Measurements from ENCODE around the gene IFT81.
"Not testable (repeated sequence)": the region's sequence is repeated elsewhere in the genome, so short reads cannot be mapped to it uniquely, and the experiment has no call there.

Gene IFT81

DNA sequence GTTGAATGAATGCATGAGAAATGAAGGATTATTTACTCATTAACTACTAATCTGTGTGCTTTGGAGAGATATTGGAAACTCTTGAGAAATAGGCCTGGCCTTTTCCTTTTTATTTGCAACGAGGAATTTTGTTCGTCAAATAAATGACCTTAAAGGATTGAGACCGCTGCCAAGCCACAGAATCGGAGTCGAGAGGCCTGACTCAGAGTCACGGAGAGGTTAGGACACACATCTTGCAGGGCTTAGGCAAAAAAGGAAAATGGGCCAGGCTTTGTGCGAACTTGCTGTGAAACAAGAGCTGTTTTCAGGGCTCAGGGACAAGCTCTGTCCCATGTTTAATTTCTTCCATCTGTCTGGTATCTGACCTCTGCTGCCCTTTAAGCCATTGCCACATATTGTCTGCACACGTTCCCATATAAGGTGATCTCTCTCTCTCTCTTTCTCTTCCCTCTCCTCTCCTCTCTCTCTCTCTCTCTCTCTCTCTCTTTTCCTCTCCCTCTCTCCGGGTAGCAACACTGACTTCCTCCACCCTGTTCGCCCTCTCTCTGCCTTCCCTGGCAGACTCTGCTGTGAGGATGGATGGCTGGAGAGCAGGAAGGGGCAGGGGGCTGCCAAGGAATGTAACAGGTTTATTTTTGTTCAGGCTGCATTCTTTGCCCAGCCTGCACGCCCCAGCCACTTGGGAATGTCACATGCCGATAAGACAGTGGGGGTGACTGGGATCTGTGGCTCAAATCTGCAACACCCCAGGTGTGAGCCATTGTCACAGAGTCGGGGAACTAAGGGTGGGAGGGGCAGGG lies 14.9 kb upstream of the IFT81 start:
- no peak for DNase-seq

DNA sequence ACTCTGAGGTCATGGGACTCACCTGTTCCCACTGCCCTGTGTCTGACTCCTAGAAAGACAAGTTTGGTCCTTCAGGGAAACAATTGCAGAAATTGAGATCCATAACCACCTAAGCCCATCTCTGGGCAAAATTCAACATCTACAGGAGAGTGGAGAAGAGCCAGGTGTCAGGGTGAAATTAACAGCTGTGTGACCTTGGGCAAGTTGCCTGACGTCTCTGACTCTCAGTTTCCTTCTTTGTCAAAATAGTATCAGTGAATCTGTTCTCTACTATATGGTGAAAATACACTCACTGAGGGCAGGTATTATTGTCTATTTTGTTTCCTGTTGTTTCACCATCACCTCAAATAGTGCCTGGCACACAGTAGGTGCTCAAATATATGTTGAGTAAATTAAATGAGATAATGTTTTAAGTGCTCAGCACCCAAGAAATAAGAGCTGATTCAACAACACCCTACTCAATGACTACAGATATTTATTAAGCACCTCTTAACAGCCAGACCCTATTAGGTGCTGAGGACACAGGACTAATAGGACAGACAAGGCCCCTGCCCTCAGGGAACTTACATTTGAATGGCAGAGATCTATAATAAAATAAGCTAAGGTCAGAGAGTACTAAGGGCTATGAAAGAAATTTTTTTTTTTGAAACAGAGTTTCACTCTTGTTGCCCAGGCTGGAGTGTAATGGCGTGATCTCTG lies 14.2 kb upstream of the IFT81 start:
- DNase-seq = no peak

DNA sequence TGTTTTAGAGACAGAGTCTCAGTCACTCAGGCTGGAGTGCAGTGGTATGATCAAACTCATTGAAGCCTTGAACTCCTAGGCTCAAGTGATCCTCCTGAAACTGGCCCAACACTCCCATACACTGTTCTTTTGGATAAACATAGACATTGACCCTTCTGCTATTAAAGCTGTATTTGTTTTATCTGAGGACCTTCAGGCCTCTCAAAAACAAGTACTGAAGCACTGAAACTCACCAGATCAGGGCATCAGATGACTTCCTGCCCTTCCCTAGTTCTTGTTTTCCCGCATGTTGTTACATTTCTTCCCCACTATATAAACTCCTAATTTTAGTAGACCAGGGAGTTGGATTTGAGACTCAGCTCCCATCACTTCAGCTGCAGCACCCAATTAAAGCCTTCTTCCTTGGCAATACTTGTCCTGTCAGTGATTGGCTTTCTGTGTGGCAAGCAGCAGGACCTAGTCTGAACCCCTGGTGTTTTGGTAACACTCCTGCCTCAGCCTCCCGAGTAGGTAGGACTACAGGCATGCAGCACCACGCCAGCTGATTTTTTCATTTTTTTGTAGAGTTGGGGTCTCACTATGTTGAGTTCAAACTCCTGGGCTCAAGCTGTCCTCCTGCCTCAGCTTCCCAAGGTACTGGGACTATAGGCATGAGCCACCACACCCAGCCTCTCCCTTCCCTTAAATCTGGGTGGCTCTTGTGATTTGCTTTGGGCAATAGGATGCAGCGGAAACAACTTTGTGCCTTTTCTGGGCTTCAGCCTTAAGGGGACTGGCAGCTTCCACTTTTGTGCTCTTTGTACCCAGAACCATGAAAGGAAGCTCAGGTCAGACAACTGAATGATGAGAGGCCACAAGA lies 12.5 kb upstream of the IFT81 start:
- no peak for DNase-seq

DNA sequence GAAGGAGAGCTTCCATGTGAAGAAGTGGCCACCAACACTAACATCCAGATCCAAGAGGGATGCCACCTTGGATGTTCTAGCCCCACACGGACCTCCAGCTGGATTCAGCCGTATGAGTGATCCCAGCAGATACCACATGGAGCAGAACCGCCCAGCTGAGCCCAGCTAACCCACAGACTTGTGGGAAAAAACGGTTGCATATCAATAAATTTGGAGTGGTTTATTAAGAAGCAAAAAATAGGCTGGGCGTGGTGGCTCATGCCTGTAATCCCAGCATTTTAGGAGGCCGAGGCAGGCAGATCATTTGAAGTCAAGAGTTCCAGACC lies 11.9 kb upstream of the IFT81 start:
- no peak for DNase-seq

DNA sequence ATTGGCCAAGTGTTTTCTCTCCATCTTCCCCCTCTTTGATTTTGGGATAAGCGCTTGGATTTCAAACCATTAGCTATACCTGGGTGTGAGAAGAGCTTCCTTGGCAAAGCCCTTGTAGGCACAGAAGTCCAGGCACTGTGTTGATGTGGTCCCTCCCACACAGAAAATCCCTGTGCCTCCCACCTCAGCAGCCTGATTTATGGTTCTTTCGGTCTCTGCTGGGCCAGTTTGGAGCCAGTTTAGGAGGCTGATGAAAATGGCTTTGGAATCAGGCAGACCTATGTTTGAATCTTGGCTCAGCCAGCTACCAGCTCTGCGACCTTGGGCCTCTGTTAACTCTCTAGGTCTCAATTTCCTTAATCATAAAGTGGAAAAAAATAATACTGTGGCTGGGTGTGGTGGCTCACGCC lies 9.6 kb upstream of the IFT81 start:
- DNase-seq = no peak

DNA sequence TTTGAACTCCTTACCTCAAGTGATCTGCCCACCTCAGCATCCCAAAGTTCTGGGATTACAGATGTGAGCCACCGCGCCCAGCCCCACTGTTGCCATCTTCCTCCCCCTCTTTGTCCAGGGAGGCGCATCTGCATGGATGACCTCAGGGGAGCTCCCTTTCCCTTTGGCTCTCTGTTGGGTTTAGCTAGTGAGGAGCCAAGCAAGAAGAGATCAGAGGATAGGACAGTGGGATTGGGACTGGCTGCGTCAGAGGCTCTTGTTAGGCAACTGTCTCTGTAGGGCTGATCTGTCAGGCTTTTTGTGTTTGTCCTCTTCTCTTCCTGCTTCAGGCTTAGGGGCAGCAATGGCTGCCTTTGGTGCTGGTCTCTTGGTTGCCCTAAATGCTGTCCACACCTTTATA lies 8.5 kb upstream of the IFT81 start:
- DNase-seq = no peak

DNA sequence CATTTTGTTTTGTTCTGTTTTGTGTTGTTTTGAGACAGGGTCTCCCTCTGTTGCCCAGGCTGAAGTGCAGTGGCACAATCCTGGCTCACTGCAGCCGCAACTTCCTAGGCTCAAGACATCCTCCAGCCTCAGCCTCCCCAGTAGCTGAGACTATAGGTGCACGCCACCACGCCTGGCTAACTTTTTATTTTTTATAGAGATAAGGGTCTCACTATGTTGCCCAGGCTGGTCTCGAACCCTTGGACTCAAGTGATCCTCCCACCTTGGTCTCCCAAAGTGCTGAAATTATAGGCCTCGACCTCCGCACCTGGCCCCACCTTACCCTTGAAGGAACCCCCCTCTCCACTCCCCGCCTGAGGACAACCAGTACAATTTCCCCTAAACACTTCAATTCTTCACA lies 7.5 kb upstream of the IFT81 start:
- DNase-seq = no peak

DNA sequence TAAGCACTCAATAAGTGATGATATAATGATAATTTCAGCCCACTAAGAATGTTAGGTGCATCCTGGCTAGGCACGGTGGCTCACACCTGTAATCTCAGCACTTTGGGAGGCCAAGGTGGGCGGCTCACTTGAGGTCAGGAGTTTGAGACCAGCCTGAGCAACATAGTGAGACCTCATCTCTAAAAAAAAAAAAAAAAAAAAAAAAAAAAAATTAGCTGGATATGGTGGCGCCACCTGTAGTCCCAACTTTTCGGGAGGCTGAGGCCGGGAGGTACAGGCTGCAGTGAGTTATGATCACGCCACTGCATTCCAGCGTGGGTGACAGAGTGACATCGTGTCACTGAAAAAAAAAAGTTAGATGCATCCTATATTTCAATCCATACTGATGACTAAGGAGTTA lies 6.9 kb upstream of the IFT81 start:
- not testable (repeated sequence) for DNase-seq

DNA sequence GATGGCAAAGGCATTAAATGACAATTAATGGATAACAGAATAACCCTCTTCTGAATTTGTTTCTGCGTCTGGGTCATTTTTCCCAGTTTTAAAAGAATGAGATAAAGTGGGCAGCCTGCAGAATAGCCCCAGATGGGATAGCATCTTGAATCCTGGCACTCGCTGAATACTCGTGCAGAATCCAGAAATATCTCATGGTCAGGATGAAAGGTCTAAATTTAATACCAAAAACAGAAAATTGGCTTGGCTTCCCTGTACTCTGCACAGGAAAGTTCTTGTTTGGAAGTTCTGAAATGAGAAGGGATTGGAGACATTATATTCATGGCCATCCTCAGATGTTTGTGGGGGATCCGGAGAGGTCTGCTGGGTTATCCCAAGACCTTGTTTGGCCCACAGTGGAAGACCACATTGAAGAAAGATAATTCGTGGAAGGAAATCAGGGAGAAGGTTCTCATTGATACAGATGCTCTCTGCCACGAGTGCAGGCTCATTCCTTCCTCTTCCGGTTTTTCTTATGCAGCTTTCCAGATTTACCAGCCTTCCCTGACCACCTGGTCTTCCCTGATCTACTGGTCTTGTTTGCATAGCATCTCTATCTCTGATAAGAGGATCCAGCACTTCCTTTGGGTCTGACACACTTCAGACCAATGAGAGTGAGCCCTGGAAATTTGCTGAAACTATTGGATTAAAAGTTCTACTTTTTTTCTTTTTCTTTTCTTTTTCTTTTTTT lies 6.0 kb upstream of the IFT81 start:
- DNase-seq = no peak

DNA sequence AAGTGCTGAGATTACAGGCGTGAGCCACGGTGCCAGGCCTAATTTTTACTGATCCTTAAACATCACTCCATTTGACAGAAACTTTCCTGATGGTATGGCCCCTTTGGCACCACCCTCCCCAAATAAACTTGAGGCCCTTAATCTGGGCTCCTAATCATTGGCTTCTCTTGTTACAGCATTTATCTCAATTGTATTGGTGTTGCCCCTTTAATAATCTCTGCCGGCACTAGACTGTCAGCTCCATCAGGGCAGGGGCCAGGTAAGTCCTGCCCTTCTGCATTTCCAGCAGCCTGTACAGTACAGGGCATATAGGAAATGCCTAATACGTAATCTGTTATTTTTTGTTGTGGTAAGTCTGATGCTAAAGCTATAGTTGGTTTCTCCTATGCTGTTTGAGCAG lies 1.2 kb upstream of the IFT81 start:
- DNase-seq = no peak

DNA sequence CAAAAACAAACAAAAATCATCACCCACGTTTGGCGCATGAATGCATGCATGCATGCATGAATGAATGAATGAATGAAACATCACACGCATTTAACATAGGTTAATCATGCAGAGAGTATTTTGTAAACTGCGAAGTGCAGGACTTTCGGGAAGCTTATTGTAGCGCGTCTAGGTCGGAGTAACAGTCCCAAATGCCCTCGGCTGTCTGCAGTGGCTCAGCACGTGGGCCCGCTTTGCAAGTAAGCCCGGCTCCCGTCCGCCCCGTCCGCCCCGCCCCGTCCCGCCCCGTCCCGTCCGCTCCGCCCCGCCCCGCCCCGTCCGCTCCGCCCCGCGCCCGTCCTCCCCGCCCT lies 263 bp upstream of the IFT81 start:
- no peak for DNase-seq

DNA sequence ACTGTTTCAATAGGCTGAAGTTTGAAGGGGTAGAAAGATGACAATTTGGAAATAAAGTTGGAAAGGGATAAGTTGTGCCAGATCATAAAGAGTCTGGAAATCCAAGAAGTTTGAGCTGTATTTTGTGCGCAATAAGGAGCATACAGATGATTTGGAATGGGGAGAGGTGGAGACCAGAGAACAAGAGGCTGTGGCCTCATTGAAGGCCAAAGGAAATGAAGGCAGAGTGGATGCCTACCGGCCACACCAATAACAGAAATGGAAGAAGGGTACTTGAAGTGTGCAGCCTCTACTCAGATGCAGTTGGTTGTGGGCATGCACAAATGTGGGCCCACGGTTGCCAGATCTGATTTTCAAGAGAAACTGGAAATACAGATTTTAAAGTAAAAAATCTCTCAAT lies 2.4 kb downstream of the IFT81 start:
- DNase-seq = no peak

DNA sequence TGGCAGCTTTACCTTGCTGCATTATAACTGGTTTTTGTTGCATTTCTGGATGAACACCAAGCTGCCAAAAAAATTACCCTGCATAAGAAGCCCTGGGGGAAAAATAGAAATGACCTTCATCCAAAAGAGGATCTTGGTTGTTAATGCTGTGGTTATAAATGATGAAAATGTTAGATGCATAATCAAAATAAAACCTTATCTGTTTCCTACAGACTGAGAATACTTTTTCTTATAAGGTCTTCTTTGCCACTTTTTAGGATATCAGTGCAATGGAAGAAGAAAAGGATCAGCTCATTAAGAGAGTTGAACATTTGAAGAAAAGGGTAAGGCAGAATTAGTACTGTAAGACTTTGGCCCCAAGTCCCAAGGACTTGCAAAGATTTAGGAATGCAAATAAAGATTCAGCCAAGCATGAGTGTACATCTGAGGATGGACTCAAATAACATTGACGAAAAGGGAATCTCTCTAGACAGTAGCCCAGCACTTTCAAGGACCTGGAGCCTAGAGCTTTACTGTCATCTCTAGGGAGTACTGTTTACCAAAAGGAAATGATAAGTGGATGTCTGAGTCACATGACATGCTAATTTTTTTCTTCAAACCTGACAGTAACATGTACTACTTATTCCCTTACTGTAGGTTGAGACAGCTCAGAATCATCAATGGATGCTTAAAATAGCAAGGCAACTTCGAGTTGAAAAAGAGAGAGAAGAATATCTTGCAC lies 10.7 kb downstream of the IFT81 start:
- DNase-seq = no peak

DNA sequence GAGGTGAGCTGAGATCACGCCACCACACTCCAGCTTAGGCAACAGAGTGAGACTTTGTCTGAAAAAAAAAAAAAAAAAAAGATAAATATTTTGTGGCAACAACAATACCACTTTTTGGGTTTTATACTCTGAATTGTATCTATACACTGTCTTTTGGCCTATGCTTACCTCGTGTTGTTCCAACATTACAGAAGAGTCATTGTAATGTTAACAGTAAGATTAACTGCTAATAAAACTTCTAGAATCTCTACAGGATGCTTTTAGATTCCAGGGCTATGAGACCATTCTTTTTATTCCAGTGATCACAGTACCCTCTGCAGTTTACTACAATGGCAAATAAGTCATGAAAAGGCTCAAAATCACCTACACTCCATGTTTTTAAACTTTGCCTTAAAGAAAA lies 11.6 kb downstream of the IFT81 start:
- no peak for DNase-seq

DNA sequence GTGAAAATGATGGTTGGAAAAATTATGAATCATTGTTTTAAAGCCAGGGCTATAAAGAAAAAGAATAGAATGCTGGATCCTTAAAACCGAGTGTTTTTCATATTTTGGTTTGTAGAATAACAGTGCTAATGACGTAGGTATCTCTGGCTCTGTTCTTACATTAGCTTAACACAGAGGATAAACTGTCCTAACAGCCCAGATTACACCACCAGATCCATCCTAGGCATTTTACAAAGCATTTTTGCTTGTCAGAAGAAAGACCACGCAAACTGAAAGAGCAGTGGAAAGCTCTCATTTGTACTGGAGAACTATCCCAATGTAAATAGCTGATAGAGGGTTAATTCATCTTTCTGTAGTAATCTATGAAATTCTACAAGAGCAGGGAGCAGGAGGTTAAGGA lies 13.6 kb downstream of the IFT81 start:
- DNase-seq = no peak

DNA sequence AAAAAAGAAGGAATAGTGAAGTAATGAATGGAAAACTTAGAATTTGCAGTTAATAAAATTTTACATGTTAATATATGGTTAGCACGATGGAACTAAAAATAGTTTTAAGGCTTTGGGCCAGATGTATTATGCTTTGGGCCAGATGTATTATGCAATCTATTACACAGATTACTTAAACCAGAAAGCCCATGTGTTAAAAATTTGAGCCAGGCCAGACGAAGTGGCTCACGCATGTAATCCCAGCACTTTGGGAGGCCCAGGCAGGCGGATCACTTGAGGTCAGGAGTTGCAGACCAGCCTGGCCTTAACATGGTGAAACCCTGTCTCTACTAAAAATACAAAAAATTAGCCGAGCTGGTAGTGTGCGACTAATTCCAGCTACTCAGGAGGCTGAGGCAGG lies 17.2 kb downstream of the IFT81 start:
- DNase-seq = no peak

DNA sequence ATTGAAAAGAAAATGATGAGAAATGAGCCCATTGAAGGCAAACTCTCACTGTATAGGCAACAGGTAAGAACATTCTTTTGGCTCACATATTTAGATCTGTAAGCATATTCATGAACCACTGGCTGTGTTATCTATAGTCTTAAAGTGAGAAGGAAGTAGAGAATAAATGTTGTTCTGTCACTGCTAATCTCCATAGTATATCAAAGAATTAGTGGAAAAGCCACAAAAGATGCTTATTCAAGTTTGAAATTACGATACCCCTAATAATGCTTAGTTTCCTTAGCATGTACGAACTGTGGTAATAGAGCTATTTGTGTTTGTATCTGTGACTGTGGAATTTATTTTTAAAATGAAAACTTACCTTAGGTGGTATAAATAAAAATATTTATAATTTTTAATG lies 22.8 kb downstream of the IFT81 start:
- DNase-seq = no peak

DNA sequence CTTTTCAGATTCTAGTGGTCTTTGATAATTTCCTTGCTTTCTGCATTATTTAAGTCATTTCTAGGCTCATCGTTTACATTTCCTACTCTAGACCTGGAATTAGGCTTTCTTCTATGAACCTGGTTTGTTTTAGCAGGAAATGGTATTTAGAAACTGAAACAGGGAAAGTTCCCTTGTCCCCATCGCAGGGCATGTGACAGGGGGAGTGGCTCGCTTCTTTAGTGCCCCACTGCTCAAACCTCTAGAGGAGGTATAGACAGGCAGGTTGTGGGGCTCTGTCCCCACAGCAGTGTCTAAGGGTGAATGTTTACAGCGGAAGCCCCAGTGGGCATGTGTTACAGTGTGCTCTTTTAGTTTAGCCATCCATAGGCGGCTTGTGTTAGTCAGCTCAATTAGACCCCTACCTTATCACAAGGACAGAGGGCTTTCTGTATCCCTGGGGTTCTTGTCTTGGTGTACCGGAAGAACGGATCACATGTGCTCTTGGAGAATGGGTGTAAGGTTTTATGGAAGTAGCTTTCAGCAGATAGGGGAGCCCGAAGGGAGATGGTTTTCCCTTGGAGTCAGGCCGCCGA lies 25.0 kb downstream of the IFT81 start:
- no peak for DNase-seq

DNA sequence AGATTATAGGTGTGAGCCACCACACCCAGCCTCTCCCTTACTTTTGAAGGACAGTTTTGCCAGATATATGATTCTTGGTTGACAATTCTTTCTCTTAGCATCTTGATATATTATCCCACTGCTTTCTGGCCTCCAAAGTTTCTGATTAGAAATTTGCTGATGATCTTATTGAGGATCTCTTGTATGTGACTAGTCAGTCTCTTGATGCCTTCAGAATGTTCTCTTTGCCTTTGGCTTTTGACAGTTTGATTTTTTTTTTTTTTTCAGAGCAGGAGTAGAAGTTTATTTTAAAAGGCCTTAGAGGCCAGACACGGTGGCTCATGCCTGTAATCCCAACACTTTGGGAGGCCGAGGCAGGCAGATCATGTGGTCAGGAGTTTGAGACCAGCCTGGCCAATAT lies 32.6 kb downstream of the IFT81 start:
- no peak for DNase-seq

DNA sequence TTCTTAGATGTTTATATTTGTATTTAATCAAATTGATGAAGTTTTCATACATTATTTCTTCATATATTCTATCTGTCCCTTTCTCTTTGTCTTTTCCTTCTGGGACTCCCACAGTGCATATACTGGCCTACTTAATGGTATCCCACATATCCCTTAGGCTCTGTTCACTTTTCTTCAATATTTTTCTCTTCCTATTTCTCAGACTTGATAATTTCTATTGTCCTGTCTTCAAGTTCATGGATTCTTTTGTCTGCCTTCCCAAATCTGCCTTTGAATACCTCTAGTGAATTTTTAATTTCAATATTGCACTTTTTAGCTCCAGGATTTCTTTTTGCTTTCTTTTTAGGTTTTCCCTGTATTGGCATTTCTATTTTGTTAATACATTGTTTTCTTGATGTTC lies 33.4 kb downstream of the IFT81 start:
- no peak for DNase-seq

DNA sequence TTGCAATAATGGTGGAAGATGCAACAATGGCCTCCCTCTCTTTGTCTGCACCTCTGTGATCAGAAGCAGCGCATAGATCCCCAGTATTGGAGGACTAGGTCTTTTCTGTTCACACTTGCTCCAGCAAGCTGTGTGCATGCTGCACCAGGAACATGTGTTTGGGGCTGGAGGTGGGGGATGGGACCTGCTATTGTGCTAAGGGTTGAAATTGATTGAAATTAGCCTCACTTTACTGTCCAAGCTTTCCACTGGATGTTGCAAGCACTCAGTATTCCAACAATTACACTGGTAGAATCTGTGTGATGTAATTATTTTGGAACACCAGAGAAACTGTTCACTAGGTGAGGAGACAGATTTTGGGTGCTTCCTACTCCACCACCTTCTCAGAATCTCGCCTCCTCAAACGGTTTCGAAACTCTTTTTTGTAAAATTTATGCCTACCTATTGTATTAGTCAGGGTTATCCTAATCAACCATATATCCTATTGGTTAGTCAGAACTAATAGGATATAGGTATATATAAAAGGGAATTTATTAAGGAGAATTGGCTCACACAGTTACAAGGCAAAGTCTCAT lies 35.6 kb downstream of the IFT81 start:
- no peak for DNase-seq
